Stimulated activated naive CD8-positive, alpha-beta T cell treated with anti-CD3 and anti-CD28 coated beads, Interleukin-15, Interleukin-2, amounts not matched to agents 100 ng/mL and 50 ng/mL, for 24 hours (primary cell): ENCODE data around the gene FAM151A.

Experiments
- H3K27ac Mint-ChIP-seq: one replicate; pipeline ENCODE4 v1.8.0; 2021; ENCODE audit warnings: mild to moderate bottlenecking, mixed read lengths
- H3K27me3 Mint-ChIP-seq: one replicate; pipeline ENCODE4 v1.8.0; 2021; ENCODE audit warnings: mixed read lengths
- H3K36me3 Mint-ChIP-seq: one replicate; pipeline ENCODE4 v1.8.0; 2021; ENCODE audit warnings: low read depth, mixed read lengths
- H3K4me1 Mint-ChIP-seq: one replicate; pipeline ENCODE4 v1.8.0; 2021; ENCODE audit warnings: low read depth, mixed read lengths
- H3K4me3 Mint-ChIP-seq: one replicate; pipeline ENCODE4 v1.8.0; 2021; ENCODE audit warnings: mild to moderate bottlenecking, mixed read lengths
- H3K9me3 Mint-ChIP-seq: one replicate; pipeline ENCODE4 v1.8.0; 2021; ENCODE audit warnings: mixed read lengths

FAM151A gene

GRCh38 chr1:54599211-54599823 lies 24.0 kb downstream of the FAM151A start:
- H3K9me3 Mint-ChIP-seq, result no peaks in the 10 kb centered on the region
- H3K36me3 Mint-ChIP-seq, result no peaks in the 10 kb centered on the region
- no peak overlapping the region for H3K4me3 Mint-ChIP-seq
- H3K4me1 Mint-ChIP-seq, result peaks cover 2% of the 10 kb centered on the region
- no peaks in the 10 kb centered on the region for H3K27me3 Mint-ChIP-seq
- no peak overlapping the region for H3K27ac Mint-ChIP-seq

DNA sequence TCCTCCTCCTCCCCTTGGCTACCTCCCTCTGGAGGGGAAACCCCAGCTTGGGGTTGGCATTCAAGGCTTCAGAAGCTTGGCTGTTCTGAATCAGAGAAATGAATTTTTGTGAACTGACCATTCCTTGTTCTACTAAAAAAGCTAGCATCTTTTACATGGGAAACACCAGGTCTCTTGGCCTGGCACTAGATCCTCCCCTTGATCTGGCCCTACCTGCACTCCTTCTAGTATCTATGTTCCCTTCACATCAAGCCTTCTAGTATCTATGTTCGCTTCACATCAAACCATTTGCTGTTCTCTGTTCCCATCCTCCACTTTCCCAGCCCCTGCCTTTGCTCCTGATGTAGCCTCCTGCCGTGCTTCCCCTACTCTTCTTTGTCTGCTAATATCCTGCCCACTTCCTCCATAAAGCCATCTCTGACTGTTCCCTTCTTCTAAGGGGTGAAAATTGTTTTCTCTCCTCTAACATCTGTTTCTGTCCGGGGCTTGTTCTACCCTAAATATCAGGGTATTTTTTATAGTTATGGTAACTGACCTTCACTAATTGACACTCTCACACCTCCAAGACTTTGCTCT lies 25.8 kb downstream of the FAM151A start:
- H3K27ac Mint-ChIP-seq, result no peak overlapping the region
- no peaks in the 10 kb centered on the region for H3K27me3 Mint-ChIP-seq
- no peaks in the 10 kb centered on the region for H3K9me3 Mint-ChIP-seq

DNA sequence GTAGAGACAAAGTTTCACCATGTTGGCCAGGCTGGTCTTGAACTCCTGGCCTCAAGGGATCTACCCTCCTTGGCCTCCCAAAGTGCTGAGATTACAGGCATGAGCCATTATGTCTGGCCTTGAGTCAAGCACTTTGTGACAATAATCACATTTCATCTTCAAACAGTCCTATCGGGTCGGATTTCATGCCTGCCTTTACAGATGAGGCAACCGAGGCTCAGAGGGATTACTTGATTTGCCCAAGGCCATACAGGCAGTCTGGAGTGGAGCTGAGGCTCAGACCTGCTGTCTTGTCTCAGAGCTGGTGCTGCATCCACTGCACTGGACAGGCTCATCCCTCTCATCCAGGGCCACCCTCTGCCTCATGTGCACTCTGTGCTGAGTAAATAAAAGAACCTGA lies 26.6 kb downstream of the FAM151A start:
- no peak overlapping the region for H3K4me3 Mint-ChIP-seq
- H3K36me3 Mint-ChIP-seq, result no peaks in the 10 kb centered on the region
- no peaks in the 10 kb centered on the region for H3K9me3 Mint-ChIP-seq
- no peaks in the 10 kb centered on the region for H3K4me1 Mint-ChIP-seq
- H3K27me3 Mint-ChIP-seq, result no peaks in the 10 kb centered on the region
- no peak overlapping the region for H3K27ac Mint-ChIP-seq

More for the DNA sequence above, 25.8 kb downstream of the FAM151A start:
- Mint-ChIP-seq H3K4me1 (no peaks in the 10 kb centered on the region), H3K4me3 (no peak overlapping the region), H3K36me3 (no peaks in the 10 kb centered on the region)

GRCh38 chr1:54595956-54596498 lies 27.3 kb downstream of the FAM151A start:
- H3K36me3 Mint-ChIP-seq, result no peaks in the 10 kb centered on the region
- no peaks in the 10 kb centered on the region for H3K4me1 Mint-ChIP-seq
- H3K27me3 Mint-ChIP-seq, result no peaks in the 10 kb centered on the region
- H3K27ac Mint-ChIP-seq, result no peak overlapping the region
- no peak overlapping the region for H3K4me3 Mint-ChIP-seq
- no peaks in the 10 kb centered on the region for H3K9me3 Mint-ChIP-seq

- Mint-ChIP-seq H3K9me3 (no peaks in the 10 kb centered on the region), H3K4me1 (no peaks in the 10 kb centered on the region), H3K4me3 (no peak overlapping the region), H3K27me3 (no peaks in the 10 kb centered on the region), H3K27ac (no peak overlapping the region), H3K36me3 (no peaks in the 10 kb centered on the region)
These were observed 28.9 kb downstream of the FAM151A start for GRCh38 chr1:54594463-54594862.

GRCh38 chr1:54593571-54594160 lies 29.7 kb downstream of the FAM151A start:
- H3K4me3 Mint-ChIP-seq, result no peak overlapping the region
- H3K27ac Mint-ChIP-seq, result no peak overlapping the region
- no peaks in the 10 kb centered on the region for H3K27me3 Mint-ChIP-seq
- no peaks in the 10 kb centered on the region for H3K36me3 Mint-ChIP-seq
- H3K9me3 Mint-ChIP-seq, result no peaks in the 10 kb centered on the region
- peaks cover 1% of the 10 kb centered on the region for H3K4me1 Mint-ChIP-seq

DNA sequence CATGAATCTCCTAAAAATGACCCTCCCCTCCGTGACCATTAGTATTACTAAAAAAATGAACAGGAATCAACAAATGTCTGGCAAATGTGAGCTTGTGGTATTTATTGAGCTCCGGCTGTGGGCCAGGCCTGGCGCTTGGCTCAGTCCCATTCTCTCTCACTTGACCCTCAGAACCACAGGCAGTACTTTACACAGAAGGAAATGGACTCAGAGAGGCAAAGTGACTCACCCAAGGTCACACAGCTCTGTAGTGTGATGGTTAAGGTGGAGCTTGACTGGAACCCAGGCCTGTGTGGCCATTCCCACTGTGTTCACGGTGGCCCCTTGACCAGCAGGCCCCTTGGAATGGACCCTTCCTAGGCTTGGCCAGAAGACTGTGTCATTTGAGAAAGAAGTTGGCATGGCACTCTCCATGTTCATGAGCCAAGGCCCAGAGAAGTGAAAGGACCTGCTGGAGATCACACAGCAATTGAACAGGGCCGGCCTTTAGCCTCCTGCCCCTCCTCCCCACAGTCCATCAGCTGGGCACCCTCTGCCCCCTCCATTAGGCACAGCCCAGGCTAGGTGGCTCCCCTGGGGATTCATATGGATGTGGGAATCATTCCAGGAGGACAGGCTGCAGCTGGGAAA lies 32.1 kb downstream of the FAM151A start:
- Mint-ChIP-seq H3K27me3 (no peaks in the 10 kb centered on the region), H3K4me1 (peaks cover 7% of the 10 kb centered on the region), H3K36me3 (no peaks in the 10 kb centered on the region), H3K27ac (no peak overlapping the region), H3K4me3 (no peak overlapping the region), H3K9me3 (no peaks in the 10 kb centered on the region)

DNA sequence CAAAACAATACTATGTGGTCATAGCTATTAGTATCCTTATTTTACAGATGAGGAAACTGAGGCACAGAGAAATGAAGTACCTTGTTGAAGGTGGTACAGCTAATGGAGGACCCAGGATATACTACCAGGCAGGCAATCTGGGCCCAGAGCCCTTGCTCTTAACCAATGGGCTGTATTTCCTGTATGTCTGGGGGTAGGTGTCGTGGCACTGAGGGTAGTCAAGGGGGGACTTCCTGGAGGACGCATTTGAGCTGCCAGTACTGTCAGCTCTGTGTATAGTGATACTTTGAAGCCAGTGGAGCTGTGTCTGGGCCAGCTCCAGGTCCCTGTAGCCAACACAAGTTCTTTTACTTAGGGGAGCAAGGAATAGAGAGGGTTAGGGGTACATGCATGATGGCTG lies 34.9 kb downstream of the FAM151A start:
- H3K27me3 Mint-ChIP-seq, result no peaks in the 10 kb centered on the region
- H3K27ac Mint-ChIP-seq, result no peak overlapping the region
- no peaks in the 10 kb centered on the region for H3K9me3 Mint-ChIP-seq
- H3K4me1 Mint-ChIP-seq, result peaks cover 7% of the 10 kb centered on the region
- no peak overlapping the region for H3K4me3 Mint-ChIP-seq
- no peaks in the 10 kb centered on the region for H3K36me3 Mint-ChIP-seq

DNA sequence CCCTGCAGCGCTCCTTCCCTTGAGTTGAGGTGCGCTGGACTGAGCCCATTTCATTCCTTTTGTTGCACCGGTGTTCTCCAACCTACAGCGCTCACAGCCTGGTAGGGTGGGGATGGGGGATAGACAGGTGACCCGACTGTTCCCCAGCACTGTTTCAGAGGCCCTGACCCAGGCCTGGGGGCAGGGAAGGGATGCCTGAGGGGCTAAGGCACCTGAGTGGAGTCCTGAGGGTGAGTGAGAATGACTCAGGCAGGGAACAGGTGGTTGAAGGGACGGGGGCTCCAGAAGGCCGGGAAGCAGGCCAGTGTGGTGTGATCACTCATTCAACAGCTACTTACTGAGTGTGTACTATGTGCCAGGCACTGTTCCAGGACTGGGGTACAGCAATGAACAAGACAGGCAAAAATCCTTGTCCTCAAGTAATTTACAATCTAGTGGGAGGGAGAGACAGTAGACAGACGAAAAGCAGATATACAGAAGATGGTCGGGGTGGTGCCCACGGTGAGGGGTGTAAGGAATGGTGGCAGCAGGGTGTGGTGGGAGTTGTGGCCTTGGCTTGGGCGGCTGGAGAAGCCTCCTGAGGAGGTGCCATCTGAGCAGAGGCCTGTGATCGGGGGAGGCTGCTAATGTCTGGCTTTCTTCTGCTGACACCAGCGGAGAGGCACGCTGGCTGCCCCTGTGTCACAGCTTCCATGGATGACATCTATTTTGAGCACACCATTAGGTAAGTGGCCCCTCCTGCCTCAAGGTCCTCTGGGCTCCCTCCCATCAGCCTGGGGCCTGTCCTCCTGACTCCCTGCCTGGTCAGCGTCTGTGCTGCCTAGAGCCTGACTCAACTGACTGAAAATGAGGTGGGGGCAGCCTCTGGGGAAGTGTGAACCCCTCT lies 37.9 kb downstream of the FAM151A start:
- no peak overlapping the region for H3K4me3 Mint-ChIP-seq
- no peak overlapping the region for H3K27ac Mint-ChIP-seq
- no peaks in the 10 kb centered on the region for H3K9me3 Mint-ChIP-seq
- no peaks in the 10 kb centered on the region for H3K36me3 Mint-ChIP-seq
- peaks cover 7% of the 10 kb centered on the region for H3K4me1 Mint-ChIP-seq
- H3K27me3 Mint-ChIP-seq, result no peaks in the 10 kb centered on the region

GRCh38 chr1:54584575-54584974 lies 38.8 kb downstream of the FAM151A start:
- peaks cover 7% of the 10 kb centered on the region for H3K4me1 Mint-ChIP-seq
- H3K27ac Mint-ChIP-seq, result no peak overlapping the region
- H3K4me3 Mint-ChIP-seq, result no peak overlapping the region
- no peaks in the 10 kb centered on the region for H3K36me3 Mint-ChIP-seq
- H3K9me3 Mint-ChIP-seq, result no peaks in the 10 kb centered on the region
- H3K27me3 Mint-ChIP-seq, result no peaks in the 10 kb centered on the region

DNA sequence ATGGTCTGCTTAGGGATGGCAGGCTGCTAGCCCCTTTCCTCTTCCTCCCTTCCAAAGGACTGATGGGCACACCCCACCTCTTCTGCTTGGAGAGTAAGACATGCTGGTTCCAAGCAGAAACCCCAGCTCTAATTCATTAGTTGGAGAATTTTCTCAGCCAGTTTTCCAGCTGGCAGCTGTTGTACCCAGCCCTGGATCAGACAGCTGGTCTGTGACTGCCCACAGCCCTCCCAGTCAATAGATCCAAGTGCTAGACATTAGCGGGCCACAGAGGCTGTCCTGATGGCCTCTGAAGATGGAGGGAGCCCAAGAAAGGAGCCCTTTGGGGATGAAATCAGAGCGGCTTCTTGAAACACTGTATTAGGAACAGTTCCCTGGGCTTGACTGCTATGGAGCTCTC lies 39.5 kb downstream of the FAM151A start:
- no peak overlapping the region for H3K27ac Mint-ChIP-seq
- H3K9me3 Mint-ChIP-seq, result no peaks in the 10 kb centered on the region
- H3K4me1 Mint-ChIP-seq, result peaks cover 7% of the 10 kb centered on the region
- H3K36me3 Mint-ChIP-seq, result no peaks in the 10 kb centered on the region
- H3K27me3 Mint-ChIP-seq, result no peaks in the 10 kb centered on the region
- no peak overlapping the region for H3K4me3 Mint-ChIP-seq

GRCh38 chr1:54583307-54583686 lies 40.0 kb downstream of the FAM151A start:
- Mint-ChIP-seq H3K36me3 (no peaks in the 10 kb centered on the region), H3K9me3 (no peaks in the 10 kb centered on the region), H3K4me3 (no peak overlapping the region), H3K27me3 (no peaks in the 10 kb centered on the region), H3K27ac (no peak overlapping the region), H3K4me1 (peaks cover 2% of the 10 kb centered on the region)

GRCh38 chr1:54582566-54583306 lies 40.6 kb downstream of the FAM151A start:
- H3K4me1 Mint-ChIP-seq, result no peaks in the 10 kb centered on the region
- H3K27me3 Mint-ChIP-seq, result no peaks in the 10 kb centered on the region
- H3K4me3 Mint-ChIP-seq, result no peak overlapping the region
- no peaks in the 10 kb centered on the region for H3K9me3 Mint-ChIP-seq
- H3K36me3 Mint-ChIP-seq, result no peaks in the 10 kb centered on the region
- H3K27ac Mint-ChIP-seq, result no peak overlapping the region

DNA sequence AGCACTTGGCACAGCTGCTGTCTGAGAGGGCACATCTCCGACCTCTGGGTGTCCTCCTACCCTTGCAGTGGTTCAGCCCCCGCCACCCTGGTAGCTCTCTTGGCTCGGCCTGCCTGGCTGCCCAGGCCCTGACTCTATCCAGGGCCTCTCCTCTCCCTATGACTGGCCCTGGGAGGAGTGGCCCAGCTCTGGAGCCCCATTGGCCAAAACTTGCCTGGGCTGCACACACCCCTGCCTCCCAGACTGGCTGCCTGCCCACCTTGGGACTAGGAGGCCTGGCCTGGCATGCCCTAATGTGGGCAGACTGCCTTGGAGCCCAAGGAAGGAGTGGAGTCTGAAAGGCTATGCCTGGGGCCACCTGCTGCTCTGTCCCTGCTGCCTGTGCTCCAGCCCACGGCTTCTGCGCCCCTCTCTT lies 41.7 kb downstream of the FAM151A start:
- no peaks in the 10 kb centered on the region for H3K27me3 Mint-ChIP-seq
- H3K36me3 Mint-ChIP-seq, result no peaks in the 10 kb centered on the region
- no peak overlapping the region for H3K27ac Mint-ChIP-seq
- no peaks in the 10 kb centered on the region for H3K9me3 Mint-ChIP-seq
- H3K4me3 Mint-ChIP-seq, result no peak overlapping the region
- H3K4me1 Mint-ChIP-seq, result no peaks in the 10 kb centered on the region
